ENCODE results near the gene RAE1.

- TF ChIP-seq POLR2A (IDR thresholded peaks at IDR 0.05; ENCODE audit: low read depth, low read length), result no peak
- TF ChIP-seq POLR2AphosphoS5 (IDR thresholded peaks at IDR 0.05; ENCODE audit: low read depth, low read length), result no peak
Measured at GRCh38 chr20:57408131-57408530, 57.1 kb downstream of the RAE1 start.
